IPS DF 19.7 (cell line): ENCODE data around the gene RRP12.

Source experiments
- DNase-seq: peaks from one replicate; pipeline ENCODE4 v3.0.0-alpha.2; 2013; ENCODE audit warnings: low read depth, low spot score

RRP12 gene

DNA sequence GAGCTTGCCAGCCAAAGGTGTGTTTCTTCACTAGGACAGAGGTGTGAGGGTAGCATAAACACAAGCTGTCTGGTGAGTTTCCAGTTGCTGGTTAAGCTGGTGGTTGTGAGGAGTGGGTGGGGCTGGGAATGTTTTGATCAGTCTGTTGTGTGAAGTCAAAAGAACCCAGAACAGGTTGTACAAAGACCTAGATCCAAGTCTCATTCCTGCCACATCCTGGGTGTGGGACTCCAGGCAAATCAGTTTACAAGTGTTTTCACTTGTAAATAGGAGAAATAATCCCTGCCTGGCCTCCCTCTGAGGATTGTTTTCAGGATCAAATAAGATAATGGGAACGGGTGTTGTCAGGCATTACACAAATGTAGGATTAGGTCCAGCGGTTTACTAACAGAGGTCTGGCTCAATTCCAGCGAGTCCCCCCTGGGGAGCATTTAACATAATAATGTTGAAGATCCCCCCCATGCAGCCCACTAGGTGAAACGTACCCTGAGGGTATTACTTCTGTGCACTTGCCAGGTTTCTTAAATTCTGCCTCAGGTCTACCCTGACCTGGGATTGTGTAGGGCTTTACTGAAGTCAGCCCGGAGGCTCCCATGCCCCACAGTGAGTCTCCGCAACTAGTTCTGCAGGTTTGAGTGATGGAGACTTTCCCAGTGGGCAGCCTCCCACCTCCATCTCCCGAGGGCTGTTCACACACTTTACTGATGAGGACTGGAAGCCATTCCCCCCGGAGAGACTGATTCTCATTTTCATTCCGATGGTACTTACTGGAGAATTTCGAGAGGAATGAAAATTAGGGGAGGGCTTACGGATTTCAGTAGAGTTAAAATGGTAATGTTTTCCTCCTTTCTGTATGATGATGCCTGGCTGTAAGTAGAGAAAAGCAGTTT, 64.0 kb downstream of the RRP12 start:
- peak; percentile 93 for DNase-seq

DNA sequence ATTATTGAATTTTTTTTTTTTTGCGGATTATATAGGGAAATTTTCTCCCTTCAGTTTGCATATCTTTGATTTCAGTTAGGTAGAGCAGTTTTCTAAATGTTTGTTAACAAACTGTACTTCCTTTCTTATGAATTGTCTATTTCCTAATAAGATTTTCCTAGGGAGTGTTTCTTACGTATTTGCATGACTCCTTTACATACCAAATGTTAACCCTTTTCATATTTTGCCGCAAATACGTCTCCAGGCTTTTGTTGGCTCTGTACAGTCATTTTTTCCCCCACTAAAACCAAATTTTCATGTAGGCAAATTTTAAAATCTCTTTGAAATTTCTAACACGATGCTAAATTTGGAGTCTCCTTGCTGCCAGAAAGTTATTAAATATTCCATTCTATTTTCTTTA, 64.7 kb downstream of the RRP12 start:
- no peak for DNase-seq

DNA sequence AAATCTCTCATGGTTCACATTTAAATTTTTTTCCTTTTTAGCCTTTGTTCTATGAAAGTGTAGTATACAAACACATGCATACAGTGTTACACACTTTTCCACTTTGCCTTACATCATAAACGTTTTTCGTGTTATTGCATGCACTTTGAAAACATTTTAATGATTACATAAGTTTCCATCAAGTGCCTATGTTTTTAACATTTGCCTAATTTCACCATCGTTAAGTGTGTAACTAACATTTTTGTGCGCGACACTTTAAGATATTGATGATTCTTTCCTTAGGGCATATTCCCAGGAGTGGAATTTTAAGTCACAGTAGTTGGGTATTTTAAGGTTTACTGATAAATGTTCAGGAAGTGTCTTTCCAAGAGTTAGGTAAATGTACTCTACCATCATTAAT, 65.1 kb downstream of the RRP12 start:
- DNase-seq, result no peak

DNA sequence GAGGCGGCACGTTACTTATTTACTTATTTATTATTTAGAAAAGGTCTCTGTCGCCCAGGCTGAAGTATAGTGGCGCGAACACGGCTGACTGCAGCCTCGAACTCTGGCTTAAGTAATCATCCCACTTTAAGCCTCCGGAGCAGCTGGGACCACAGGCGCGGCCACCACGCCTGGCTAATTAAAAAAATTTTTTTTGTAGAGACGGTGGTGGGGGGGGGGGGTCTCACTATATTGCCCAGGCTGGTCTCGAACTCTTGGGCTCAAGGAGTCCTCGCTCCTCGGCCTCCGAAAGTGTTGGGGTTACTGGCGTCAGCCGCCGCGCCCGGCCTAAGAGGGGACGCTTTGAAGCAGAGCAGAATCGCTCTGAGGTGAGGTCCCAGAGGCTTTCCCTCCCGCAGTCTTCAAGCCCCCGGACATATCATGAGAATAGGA, 65.9 kb downstream of the RRP12 start:
- no peak for DNase-seq

GRCh38 chr10:97334370-97335175, 66.6 kb downstream of the RRP12 start, which contains the start of gene FRAT2:
Gene FRAT2, minus strand, starts transcription at chr10:97334729. Its CDS starts 157 bp downstream, at chr10:97334572.
- DNase-seq, result no peak

DNA sequence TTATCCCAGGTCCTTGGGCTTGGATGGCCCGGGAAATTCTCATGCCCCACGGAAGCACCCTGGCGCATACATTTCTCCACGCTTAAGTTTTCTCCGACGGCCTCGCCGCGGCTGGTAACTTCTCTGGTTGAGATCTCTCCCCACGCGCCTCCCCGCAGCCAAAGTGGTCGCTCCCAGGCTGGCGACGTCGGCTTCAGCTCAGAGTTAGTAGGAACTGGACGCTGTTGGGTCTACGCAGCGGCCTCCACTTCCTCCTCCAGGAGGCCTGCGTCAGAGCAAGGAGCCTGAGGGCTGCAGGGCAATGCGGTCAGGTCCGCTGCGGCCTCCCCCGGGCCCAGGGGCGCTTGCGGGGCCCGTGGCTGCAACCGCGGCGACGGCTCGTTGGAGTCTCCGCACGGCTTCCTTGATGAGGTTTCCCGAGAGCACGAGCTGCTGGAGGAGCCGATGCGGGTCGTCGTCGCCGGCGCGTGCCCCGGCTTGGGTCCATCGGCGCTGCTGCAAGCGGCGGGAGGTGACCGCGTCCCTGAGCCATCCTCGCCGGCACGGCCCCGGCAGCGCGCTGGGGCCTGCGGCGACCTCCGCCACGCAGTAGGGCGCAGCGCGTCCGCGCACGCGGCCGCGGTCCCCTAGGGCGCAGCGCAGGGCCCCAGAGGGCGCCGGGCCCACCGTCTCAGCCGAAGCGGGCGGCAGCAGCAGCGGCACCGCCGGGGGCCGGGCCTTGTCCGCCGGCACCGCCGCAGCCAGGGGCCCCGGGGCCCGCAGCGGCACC, 67.4 kb downstream of the RRP12 start:
- no peak for DNase-seq

DNA sequence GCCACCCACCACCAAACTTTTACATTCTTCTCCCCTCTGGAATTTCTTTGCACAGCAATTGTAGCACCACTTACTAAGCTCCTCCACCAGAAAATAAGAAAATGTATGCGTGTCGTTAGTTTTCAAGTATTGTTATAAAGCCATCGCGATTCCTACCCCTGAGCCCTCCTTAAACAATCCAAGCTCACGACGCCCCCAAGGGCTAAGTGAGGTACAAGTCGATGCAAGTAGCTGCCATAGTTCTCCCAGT, 67.9 kb downstream of the RRP12 start:
- DNase-seq, result no peak

GRCh38 chr10:97332591-97333350, 68.4 kb downstream of the RRP12 start:
- DNase-seq, result no peak

- no peak for DNase-seq
These were observed 69.9 kb downstream of the RRP12 start for GRCh38 chr10:97331153-97331703.

DNA sequence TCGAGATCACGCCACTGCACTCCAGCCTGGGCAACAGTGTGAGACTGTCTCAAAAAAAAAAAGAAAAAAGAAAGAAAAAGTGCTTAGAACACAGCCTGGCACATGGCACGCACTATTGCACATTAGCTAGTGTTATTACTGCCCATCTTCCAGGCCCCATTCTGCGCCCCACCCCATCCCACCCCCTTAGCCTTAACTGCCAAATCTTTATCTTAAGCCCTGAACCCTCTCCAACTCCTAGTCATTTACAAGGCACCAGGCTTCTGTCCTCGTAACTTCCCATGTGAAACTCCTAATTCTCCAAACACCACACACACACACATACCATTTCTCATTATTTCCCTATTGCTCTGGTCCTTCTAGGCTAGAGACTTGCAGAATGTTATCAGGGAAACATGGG, 71.4 kb downstream of the RRP12 start:
- no peak for DNase-seq

DNA sequence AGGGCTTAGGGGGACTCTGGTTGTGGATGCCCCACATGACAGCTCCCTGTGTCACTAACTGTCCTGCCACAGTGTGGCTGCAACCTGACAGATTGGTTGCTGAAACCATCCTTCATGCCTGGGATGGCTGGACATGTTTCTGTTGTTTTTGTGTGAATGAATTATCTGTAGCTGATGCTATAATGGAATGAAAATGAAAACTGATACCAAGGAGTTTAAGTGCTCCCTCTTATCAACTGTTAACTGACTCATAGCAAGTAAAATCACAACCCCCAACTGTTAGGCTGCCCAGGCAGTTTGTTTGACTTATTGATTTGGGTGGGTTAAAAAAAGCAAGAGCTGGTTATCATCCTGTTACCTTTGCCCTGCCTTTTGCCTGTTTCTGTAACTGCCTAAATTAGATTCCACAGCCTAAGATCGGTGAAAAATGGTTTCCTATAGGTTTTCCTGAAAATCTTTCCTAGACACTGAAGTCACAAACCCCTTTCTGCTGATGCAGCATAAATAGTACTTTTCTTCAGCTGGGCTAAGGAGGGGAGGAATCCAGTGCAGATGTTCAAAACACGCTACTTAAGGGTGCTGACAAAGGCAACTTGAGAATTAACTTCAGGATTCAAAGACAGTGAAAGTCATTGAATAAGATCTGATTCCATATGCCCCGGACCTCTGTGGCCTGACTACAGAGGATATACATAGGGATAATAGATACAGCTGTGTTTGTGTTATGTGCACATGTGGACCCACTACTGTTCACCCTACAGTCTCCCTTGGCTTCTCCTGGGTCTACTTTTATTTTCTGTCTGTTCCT, 72.3 kb downstream of the RRP12 start:
- no peak for DNase-seq

DNA sequence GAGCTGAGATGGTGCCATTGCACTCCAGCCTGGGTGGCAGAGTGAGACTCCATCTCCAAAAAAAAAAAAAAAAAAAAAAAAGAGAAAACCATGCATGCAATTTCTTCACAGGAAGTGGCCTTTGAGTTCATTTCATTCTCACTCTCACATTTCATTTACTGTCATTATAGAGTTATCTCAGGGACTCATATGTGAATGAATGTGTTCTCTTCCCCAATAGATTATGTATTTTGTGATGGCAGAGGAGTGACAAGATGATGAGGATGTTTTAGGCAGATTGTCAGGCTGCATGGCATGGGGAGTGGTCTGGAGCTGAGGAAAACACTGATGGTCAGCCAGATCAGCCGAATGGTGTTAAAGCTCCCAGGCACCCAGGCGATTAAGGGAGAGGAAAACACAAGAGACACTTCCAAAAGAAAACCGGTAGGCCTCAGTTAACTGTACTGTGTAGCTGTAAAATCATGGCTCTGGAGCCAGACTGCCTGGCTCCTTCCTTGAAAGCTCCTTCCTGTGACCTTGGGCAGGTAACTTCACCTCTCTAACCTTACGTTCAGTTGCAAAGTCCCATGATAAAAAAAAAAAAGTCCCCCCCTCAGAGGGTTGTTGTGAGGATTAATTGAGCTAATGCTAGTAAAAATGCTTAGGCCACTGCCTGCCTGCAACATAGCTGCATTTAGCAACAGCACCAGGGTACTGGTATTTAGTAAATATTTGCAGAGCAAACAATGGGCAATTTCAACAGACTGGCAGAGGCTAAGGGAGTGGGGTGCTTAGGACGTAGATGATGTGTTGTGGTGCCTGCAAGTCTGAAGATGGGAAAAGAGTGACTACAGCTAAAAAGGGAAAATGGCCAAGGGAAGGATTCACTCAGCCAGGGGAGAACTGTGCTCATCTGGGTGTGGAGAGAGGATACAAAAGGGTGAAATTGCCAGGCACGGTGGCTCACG, 73.5 kb downstream of the RRP12 start:
- DNase-seq, result no peak

- DNase-seq, result no peak
These were observed 75.4 kb downstream of the RRP12 start for GRCh38 chr10:97325754-97326153.

GRCh38 chr10:97323501-97323900, 77.6 kb downstream of the RRP12 start:
- no peak for DNase-seq

GRCh38 chr10:97321804-97322190, 79.3 kb downstream of the RRP12 start:
- DNase-seq, result no peak

- no peak for DNase-seq
These were observed 79.9 kb downstream of the RRP12 start for GRCh38 chr10:97321032-97321803.

GRCh38 chr10:97320480-97321031, 80.6 kb downstream of the RRP12 start:
- no peak for DNase-seq
